Psoas muscle (tissue), 8 donors: Measurements from ENCODE around the gene NANOS3. TPM values are rescaled to one million over a fixed set of nuclear protein-coding genes. Genes with fewer than 3 reads are reported as not detected.

Source experiments
- ATAC-seq, 4 donors: fragments of 200-7000 bp; cut with Tn5 transposase; one replicate each; pipeline ENCODE4 v1.9.1; 2020; ENCODE audit warnings: moderate library complexity in 3 of 4, mild to moderate bottlenecking in 2 of 4
- DNase-seq, 2 donors: peaks; one replicate each; pipeline ENCODE4 v3.0.0-alpha.2; 2020
- H3K27ac ChIP-seq: fragments of 200-600 bp; one replicate; pipeline ENCODE4 v1.8.0; 2022
- H3K27me3 ChIP-seq, 3 donors: fragments of 200-600 bp in 1 of 3; one replicate each; pipeline versions ENCODE4 v1.6.1 to v1.8.0; 2013 to 2022; ENCODE audit warnings: low read length in 2 of 3, mild to moderate bottlenecking in 2 of 3, moderate library complexity in 1 of 3; ENCODE audit not compliant: insufficient read depth in 3 of 3
- H3K36me3 ChIP-seq, 2 donors: fragments of 200-600 bp in 1 of 2; one replicate each; pipeline versions ENCODE4 v1.6.1 to v1.8.0; 2013 to 2022; ENCODE audit warnings: low read depth in 1 of 2, mild to moderate bottlenecking in 1 of 2, moderate library complexity in 1 of 2; ENCODE audit not compliant: insufficient read depth in 1 of 2
- H3K4me1 ChIP-seq: fragments of 200-600 bp; one replicate; pipeline ENCODE4 v1.8.0; 2022
- H3K4me3 ChIP-seq: fragments of 200-600 bp; one replicate; pipeline ENCODE4 v1.8.0; 2022; ENCODE audit warnings: mild to moderate bottlenecking
- H3K9me3 ChIP-seq: fragments of 200-600 bp; one replicate; pipeline ENCODE4 v1.8.0; 2022
- CTCF ChIP-seq: fragments of 200-600 bp; IDR thresholded peaks from one replicate; pipeline ENCODE4 v1.8.0; 2022; ENCODE audit warnings: antibody characterized with exemption
- WGBS, 3 donors: extraction: QIAGEN DNeasy Blood & Tissue Kit; methylation state at CpG; one replicate each; pipeline versions ENCODE4 v1.1.6 to v1.1.7; 2013; 5-methylcytosine and 5-hydroxymethylcytosine counted together
- intact Hi-C, 2 donors: fragments of 100-400 bp; cut with DNase I; formaldehyde crosslinking; loops; one replicate each; pipeline versions ENCODE4 v1.11.0 to v1.14.2; 2022
- polyA plus RNA-seq, 3 donors: library from polyadenylated mRNA; stranded (reverse); fragments of 200-250 nt; gene quantifications; one replicate each; pipeline ENCODE4 v1.2.3, GENCODE V29; 2013
- total RNA-seq, 4 donors: library from RNA; stranded (reverse); fragmentation: NEBNext Ultra II Directional in 2 of 4; extraction: Animal tissue kit (Norgen Biotek cat#: 25700) in 2 of 4; gene quantifications; one replicate each; pipeline versions ENCODE4 v1.2.1 to v1.2.4, GENCODE V29; 2021 to 2023
- donor health status: healthy with polysubstance abuse.
- donor health status: DM: no; HTN: no; CAD: no; lungs with moderate emphysema.
- donor health status: Bipolar disorder and iron deficiency.
- donor health status: healthy.
- donor health status: DM: yes; HTN: yes; CAD: no.
- donor health status: DM: no; HTN: no; CAD: no.
- donor health status: DM: no; HTN: no; CAD: no.
- donor health status: DM: yes; HTN: yes; CAD: no.

Gene NANOS3
- total and polyA plus RNA-seq, 7 donors: not detected

DNA sequence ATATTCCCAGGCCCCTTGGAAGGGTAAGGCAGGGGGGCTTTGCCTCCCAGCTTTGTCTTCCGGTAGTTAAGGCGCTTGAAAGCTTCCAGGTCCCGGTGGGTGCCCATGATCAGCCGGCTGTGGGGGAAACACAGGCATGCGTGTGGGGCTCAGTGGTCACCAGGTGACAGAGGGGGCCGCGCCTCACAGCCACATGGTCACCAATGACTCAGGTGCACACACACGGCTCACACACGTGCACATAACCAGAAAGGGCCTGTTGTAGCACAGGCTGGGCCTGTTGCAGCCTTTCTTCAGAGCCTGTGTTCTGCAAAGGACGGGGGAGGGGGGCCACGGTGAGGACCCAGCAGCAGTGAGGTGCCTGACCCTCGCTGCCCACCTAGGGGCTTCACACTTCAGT, 5.9 kb downstream of the NANOS3 start:
- 91 to 92% (median 91%) methylated on average over 12 of the region's 12 CpGs for whole genome bisulfite sequencing, 3 donors
- Histone ChIP-seq H3K9me3 (no peaks in the 10 kb centered on the region), H3K36me3 (no peaks in the 10 kb centered on the region), H3K4me3 (no peak overlapping the region), H3K27me3 (no peaks in the 10 kb centered on the region), H3K27ac (no peak overlapping the region), H3K4me1 (peaks cover 15% of the 10 kb centered on the region)
- no peak for DNase-seq
- no peak for ATAC-seq
- no peak for TF ChIP-seq CTCF
- intact Hi-C loops: loop anchor here (5.0 to 10.0 kb wide), 2 partner anchors 189 to 462 kb away; partner anchors contain the start of gene MISP3 (in 1 of the 2)

GRCh38 chr19:13883516-13884064, 6.7 kb downstream of the NANOS3 start:
- DNase-seq (no peak), ATAC-seq (no peak)
- H3K9me3 ChIP-seq: no peaks in the 10 kb centered on the region
- peaks cover 15% of the 10 kb centered on the region for H3K4me1 ChIP-seq
- intact Hi-C loops: loop anchor here (5.0 to 10.0 kb wide), 2 partner anchors 189 to 461 kb away; partner anchors contain the start of gene MISP3 (in 1 of the 2)
- H3K27me3 ChIP-seq: no peaks in the 10 kb centered on the region
- H3K27ac ChIP-seq: no peak overlapping the region
- H3K36me3 ChIP-seq: no peaks in the 10 kb centered on the region
- whole genome bisulfite sequencing, 3 donors: 66 to 76% (median 72%) methylated on average over 10 of the region's 10 CpGs
- H3K4me3 ChIP-seq: no peak overlapping the region
- no peak for TF ChIP-seq CTCF

DNA sequence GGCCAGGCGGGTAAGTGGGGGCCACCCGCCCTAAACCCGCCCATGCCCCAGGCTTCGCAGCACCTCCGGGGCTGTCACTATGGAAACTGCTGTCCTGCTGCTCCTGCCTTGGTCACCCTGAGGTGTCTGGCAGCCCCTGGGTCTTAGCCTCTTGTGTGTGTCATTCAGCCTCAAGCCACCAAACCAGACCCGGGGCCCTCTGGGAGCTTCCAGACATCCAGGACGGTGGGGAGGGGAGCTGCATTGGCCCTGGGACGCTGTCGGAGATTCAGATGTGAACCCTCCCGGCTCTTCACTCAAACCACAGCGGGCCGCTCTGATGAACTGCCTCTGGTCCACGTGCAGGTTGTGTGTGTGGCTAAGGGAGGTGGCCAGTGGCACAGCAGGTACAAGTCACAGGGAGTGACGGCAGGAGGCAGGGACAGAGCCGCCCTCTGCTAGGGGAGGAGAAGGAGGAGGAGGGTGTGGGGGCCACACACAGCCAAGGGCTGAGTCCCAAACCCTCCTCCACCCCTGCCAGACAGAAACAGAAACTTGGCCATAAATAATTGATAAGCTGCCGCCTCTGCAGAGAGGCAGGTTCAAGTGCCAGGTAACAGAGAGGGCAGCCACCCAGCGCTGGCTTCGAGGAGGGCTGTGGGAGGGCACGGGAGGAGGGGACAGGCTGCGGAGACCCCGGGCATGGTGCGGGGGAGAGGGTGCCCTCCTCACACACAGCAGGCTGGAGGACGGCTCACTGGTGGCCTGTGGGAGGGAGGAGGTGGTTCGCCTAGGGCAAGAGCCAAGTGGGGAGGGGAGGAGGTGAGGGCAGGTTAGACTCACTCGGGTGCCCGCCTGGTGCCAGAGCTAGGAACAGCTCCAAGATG, 8.0 kb downstream of the NANOS3 start:
- intact Hi-C loops: loop anchor here (5.0 to 10.0 kb wide), 2 partner anchors 187 to 460 kb away; partner anchors contain the start of gene MISP3 (in 1 of the 2)
- no peaks in the 10 kb centered on the region for H3K27me3 ChIP-seq
- no peak for TF ChIP-seq CTCF
- peaks cover 8% of the 10 kb centered on the region for H3K4me1 ChIP-seq
- no peak overlapping the region for H3K4me3 ChIP-seq
- H3K36me3 ChIP-seq: no peaks in the 10 kb centered on the region
- 65 to 70% (median 66%) methylated on average over 22 to 26 of the region's 26 CpGs for WGBS, 3 donors
- no peak for ATAC-seq
- H3K9me3 ChIP-seq: no peaks in the 10 kb centered on the region
- H3K27ac ChIP-seq: no peak overlapping the region
- no peak for DNase-seq

DNA sequence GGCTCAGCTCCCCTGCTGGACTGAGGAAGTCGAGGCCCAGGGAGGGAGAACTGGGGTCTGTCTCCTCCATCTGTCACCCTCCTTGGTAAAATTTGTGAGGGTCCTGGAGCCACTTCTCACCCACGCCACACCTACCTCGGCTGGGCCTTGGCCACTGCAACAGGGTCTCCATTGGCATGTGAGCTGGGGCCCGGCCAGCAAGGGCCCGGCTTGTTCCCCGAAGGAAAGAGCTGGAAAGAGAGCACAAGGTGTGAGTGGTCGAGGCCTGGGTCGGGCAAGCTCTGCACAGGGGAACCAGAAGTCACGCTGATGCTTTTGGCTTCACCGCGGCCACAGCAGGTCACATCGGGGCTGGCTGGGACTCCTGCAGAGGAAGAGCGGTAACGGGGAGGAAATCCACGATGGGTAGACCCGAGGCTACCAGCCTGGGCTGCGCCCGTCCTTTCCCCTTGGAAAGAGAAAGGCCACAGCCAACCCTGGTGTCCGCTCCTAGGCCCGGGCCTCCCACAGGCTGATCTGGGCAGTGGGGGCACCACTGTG, 9.0 kb downstream of the NANOS3 start:
- intact Hi-C loops: loop anchor here in 1 of 2 donors (10.0 kb wide), 1 partner anchor 459 kb away; no protein-coding TSS in a partner anchor
- no peak overlapping the region for H3K4me3 ChIP-seq
- ATAC-seq (no peak), DNase-seq (no peak)
- H3K4me1 ChIP-seq: peaks cover under 1% of the 10 kb centered on the region
- no peaks in the 10 kb centered on the region for H3K36me3 ChIP-seq
- H3K27me3 ChIP-seq: no peaks in the 10 kb centered on the region
- no peak for TF ChIP-seq CTCF
- H3K27ac ChIP-seq: no peak overlapping the region
- H3K9me3 ChIP-seq: no peaks in the 10 kb centered on the region
- 90 to 92% (median 91%) methylated on average over 20 of the region's 20 CpGs for WGBS, 3 donors
